GM08714 (cell line): Measurements from ENCODE around the gene MDN1.

ENCODE experiments used
- H3K4me3 ChIP-seq: fragments of 200-500 bp; sonication (Bioruptor generic); 2 replicates; pipeline ENCODE4 v1.5.1; 2014; ENCODE audit warnings: mild to moderate bottlenecking, low read length, inconsistent platforms
- ZNF274 ChIP-seq: IDR thresholded peaks from 2 replicates; pipeline ENCODE4 v1.6.1; 2012; ENCODE audit warnings: mild to moderate bottlenecking, low read depth, low read length

Gene MDN1

GRCh38 chr6:89611666-89612065 is 207.9 kb downstream of the MDN1 start:
- no peak for TF ChIP-seq ZNF274

GRCh38 chr6:89610149-89610642 is 209.4 kb downstream of the MDN1 start:
- H3K4me3 ChIP-seq = no peak overlapping the region
- TF ChIP-seq ZNF274 = no peak

More at GRCh38 chr6:89611666-89612065, 207.9 kb downstream of the MDN1 start:
- no peak overlapping the region for H3K4me3 ChIP-seq

- H3K4me3 ChIP-seq = no peak overlapping the region
- TF ChIP-seq ZNF274 = no peak
Measured at GRCh38 chr6:89605861-89606260, 213.7 kb downstream of the MDN1 start.

GRCh38 chr6:89604653-89605052 is 214.9 kb downstream of the MDN1 start:
- no peak overlapping the region for H3K4me3 ChIP-seq
- no peak for TF ChIP-seq ZNF274

GRCh38 chr6:89602166-89602565 is 217.4 kb downstream of the MDN1 start:
- TF ChIP-seq ZNF274 = no peak
- no peak overlapping the region for H3K4me3 ChIP-seq

- H3K4me3 ChIP-seq = no peak overlapping the region
- TF ChIP-seq ZNF274 = no peak
Measured at GRCh38 chr6:89599727-89600126, 219.9 kb downstream of the MDN1 start.

- TF ChIP-seq ZNF274 = no peak
- no peak overlapping the region for H3K4me3 ChIP-seq
Measured at GRCh38 chr6:89597988-89598387, 221.6 kb downstream of the MDN1 start.

- no peak for TF ChIP-seq ZNF274
- H3K4me3 ChIP-seq = no peak overlapping the region
Measured at GRCh38 chr6:89597372-89597771, 222.2 kb downstream of the MDN1 start.

- no peak for TF ChIP-seq ZNF274
- H3K4me3 ChIP-seq = no peak overlapping the region
Measured at GRCh38 chr6:89596484-89596883, 223.1 kb downstream of the MDN1 start.

GRCh38 chr6:89596056-89596455 is 223.5 kb downstream of the MDN1 start:
- no peak overlapping the region for H3K4me3 ChIP-seq
- no peak for TF ChIP-seq ZNF274
